DND-41 (cell line): ENCODE results near the gene NECTIN1.

Experiments
- ATAC-seq: fragments of 200-7000 bp; cut with Tn5 transposase; 3 replicates; pipeline ENCODE4 v1.9.1; 2021; ENCODE audit warnings: low read depth; ENCODE audit not compliant: insufficient read depth
- DNase-seq: peaks from one replicate; pipeline ENCODE4 v3.0.0-alpha.2; 2020
- H2AFZ ChIP-seq: 2 replicates; pipeline ENCODE4 v1.6.0; 2012; ENCODE audit warnings: low read depth, low read length
- H3K27ac ChIP-seq: 2 replicates; pipeline ENCODE4 v1.5.1; 2012; ENCODE audit warnings: low read length, inconsistent platforms
- H3K27me3 ChIP-seq: fragments of 200-600 bp; sonication (generic); 2 replicates; pipeline ENCODE4 v1.6.0; 2012; ENCODE audit warnings: low read length, mild to moderate bottlenecking, inconsistent platforms; ENCODE audit not compliant: insufficient read depth, poor library complexity
- H3K36me3 ChIP-seq: 2 replicates; pipeline ENCODE4 v1.5.1; 2012; ENCODE audit warnings: low read length, inconsistent platforms; ENCODE audit not compliant: insufficient read depth
- H3K4me1 ChIP-seq: 2 replicates; pipeline ENCODE4 v1.5.1; 2012; ENCODE audit warnings: mild to moderate bottlenecking, low read length; ENCODE audit not compliant: insufficient read depth
- H3K4me2 ChIP-seq: 2 replicates; pipeline ENCODE4 v1.6.0; 2012; ENCODE audit warnings: mild to moderate bottlenecking, moderate library complexity, low read length, inconsistent platforms; ENCODE audit not compliant: insufficient read depth
- H3K4me3 ChIP-seq, 2 experiments: fragments of 200-600 bp in 1 of 2; shearing (Covaris generic) in 1 of 2; 2 replicates each; pipeline ENCODE4 v1.5.1; 2012 to 2016; ENCODE audit warnings: inconsistent platforms in 2 of 2, low read length in 2 of 2, mild to moderate bottlenecking in 2 of 2, low read depth in 1 of 2, moderate library complexity in 1 of 2
- H3K79me2 ChIP-seq: 2 replicates; pipeline ENCODE4 v1.6.0; 2012; ENCODE audit warnings: low read length, inconsistent platforms; ENCODE audit not compliant: insufficient read depth
- H3K9ac ChIP-seq: 2 replicates; pipeline ENCODE4 v1.6.0; 2012; ENCODE audit warnings: low read depth, mild to moderate bottlenecking, inconsistent platforms, low read length, moderate library complexity
- H3K9me3 ChIP-seq: 2 replicates; pipeline ENCODE4 v1.5.1; 2012; ENCODE audit warnings: low read length, moderate library complexity, mild to moderate bottlenecking, inconsistent platforms; ENCODE audit not compliant: insufficient read depth, severe bottlenecking
- H4K20me1 ChIP-seq: 2 replicates; pipeline ENCODE4 v1.6.0; 2012; ENCODE audit warnings: low read length; ENCODE audit not compliant: insufficient read depth
- EZH2 ChIP-seq: IDR thresholded peaks from 3 replicates; pipeline ENCODE4 v1.6.1; 2012; ENCODE audit warnings: borderline replicate concordance, low read depth, mild to moderate bottlenecking, moderate library complexity, low read length, inconsistent platforms; ENCODE audit not compliant: severe bottlenecking
- TF ChIP-seq, protein P1 (sequence below): IDR thresholded peaks from 2 replicates; pipeline ENCODE4 v1.5.1; 2012; ENCODE audit warnings: borderline replicate concordance, low read length, moderate library complexity, mild to moderate bottlenecking; ENCODE audit not compliant: poor library complexity, severe bottlenecking; ENCODE audit errors: extremely low read depth

Gene NECTIN1

DNA sequence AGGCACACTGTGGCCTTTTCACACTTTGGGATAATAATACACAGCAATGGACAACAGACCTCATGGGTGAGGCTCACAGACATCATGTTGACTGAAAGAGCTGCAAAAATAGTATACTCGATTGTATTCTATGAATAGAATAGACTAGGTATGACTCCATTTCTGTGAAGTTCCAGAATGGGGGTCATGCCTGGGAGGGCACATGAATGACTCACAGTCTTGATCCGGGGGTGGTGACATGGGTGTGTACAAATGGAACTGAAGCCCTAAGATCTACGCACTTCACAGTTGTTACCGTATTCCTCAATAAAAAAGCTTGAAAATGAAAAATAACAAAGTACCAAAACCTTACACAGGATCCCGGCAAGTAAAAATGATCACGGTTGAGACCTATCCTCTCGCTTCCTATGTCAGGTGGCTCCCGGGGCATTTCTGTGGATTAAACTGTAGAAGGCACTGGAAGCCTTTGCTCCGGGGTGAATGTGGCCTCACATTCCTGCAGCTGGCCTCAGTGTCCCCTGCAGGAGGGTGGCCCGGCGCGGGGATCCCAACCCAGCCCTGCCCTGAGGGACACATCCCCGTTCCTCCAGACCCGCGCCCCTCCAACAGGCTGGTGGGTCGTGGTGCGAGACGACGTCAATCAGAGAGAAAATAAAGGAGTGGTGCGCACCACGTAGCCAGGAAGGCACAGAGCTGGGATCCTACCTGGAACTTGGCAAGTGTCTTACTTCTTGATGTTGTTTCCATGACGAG lies 75.9 kb downstream of the NECTIN1 start:
- Histone ChIP-seq H3K27me3 (peaks cover 11% of the 10 kb centered on the region), H3K36me3 (no peaks in the 10 kb centered on the region), H2AFZ (no peak overlapping the region), H3K4me1 (no peaks in the 10 kb centered on the region), H4K20me1 (no peaks in the 10 kb centered on the region), H3K79me2 (no peaks in the 10 kb centered on the region), H3K9me3 (no peaks in the 10 kb centered on the region), H3K27ac (no peak overlapping the region), H3K9ac (no peak overlapping the region), H3K4me2 (no peak overlapping the region), H3K4me3 (no peak overlapping the region)
- DNase-seq, result no peak
- no peak for ATAC-seq
- TF ChIP-seq EZH2, result no peak
- TF ChIP-seq, protein P1, sequence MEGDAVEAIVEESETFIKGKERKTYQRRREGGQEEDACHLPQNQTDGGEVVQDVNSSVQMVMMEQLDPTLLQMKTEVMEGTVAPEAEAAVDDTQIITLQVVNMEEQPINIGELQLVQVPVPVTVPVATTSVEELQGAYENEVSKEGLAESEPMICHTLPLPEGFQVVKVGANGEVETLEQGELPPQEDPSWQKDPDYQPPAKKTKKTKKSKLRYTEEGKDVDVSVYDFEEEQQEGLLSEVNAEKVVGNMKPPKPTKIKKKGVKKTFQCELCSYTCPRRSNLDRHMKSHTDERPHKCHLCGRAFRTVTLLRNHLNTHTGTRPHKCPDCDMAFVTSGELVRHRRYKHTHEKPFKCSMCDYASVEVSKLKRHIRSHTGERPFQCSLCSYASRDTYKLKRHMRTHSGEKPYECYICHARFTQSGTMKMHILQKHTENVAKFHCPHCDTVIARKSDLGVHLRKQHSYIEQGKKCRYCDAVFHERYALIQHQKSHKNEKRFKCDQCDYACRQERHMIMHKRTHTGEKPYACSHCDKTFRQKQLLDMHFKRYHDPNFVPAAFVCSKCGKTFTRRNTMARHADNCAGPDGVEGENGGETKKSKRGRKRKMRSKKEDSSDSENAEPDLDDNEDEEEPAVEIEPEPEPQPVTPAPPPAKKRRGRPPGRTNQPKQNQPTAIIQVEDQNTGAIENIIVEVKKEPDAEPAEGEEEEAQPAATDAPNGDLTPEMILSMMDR, result no peak

GRCh38 chr11:119651802-119652584 lies 77.0 kb downstream of the NECTIN1 start:
- H3K9me3 ChIP-seq, result no peaks in the 10 kb centered on the region
- H3K27me3 ChIP-seq, result peaks cover 11% of the 10 kb centered on the region
- no peak overlapping the region for H3K4me3 ChIP-seq
- no peaks in the 10 kb centered on the region for H3K36me3 ChIP-seq
- TF ChIP-seq, protein P1, result no peak
- no peak for TF ChIP-seq EZH2
- H3K27ac ChIP-seq, result no peak overlapping the region
- H4K20me1 ChIP-seq, result no peaks in the 10 kb centered on the region
- no peak overlapping the region for H3K9ac ChIP-seq
- H3K4me1 ChIP-seq, result no peaks in the 10 kb centered on the region
- H3K79me2 ChIP-seq, result no peaks in the 10 kb centered on the region
- no peak overlapping the region for H2AFZ ChIP-seq
- ATAC-seq (no peak), DNase-seq (no peak)
- no peak overlapping the region for H3K4me2 ChIP-seq

DNA sequence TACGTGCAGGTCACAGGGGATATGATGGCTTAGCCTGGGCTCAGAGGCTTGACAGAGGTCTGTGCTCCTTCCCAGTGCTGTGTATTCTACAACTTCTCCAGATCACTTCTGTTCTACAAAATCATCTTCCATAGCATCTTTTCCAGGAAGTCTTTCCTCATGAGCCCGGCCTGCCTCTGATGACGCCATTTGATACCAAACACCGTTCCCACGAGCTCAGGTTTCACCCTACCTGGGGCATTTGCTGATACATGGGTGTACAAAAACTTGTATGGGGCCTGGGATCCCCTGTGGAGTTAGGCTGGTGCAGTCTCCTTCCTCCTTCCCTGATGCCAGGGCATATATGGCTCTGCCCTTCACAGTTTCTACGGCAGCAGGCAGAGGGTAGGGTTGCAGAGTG lies 78.7 kb downstream of the NECTIN1 start:
- Histone ChIP-seq H3K27me3 (peaks cover 5% of the 10 kb centered on the region), H3K79me2 (no peaks in the 10 kb centered on the region), H2AFZ (no peak overlapping the region), H3K9ac (no peak overlapping the region), H3K4me3 (no peak overlapping the region), H3K27ac (no peak overlapping the region), H4K20me1 (peaks cover 6% of the 10 kb centered on the region), H3K4me2 (no peak overlapping the region), H3K4me1 (no peaks in the 10 kb centered on the region), H3K36me3 (no peaks in the 10 kb centered on the region), H3K9me3 (no peaks in the 10 kb centered on the region)
- no peak for TF ChIP-seq EZH2
- TF ChIP-seq, protein P1, result no peak
- DNase-seq, result no peak
- ATAC-seq, result no peak
